Measurements from ENCODE around the gene EREG. TPM values are rescaled to one million over a fixed set of nuclear protein-coding genes. Genes with fewer than 3 reads are reported as not detected.

Gene EREG
- total RNA-seq, 1 experiment from 2014 or later: not detected

GRCh38 chr4:74317616-74318246 is 47.2 kb upstream of the EREG start:
- Histone ChIP-seq H3T11ph (ENCODE audit: low read length) (no peak overlapping the region), H2BK12ac (ENCODE audit: insufficient read length, low read depth, low read length) (no peak overlapping the region), H4K5ac (ENCODE audit: insufficient read length, low read depth, low read length) (no peak overlapping the region), H3K4me2 (ENCODE audit: insufficient read depth, insufficient read length, low read length) (no peak overlapping the region), H3K18ac (ENCODE audit: insufficient read length, low read depth, low read length) (no peak overlapping the region), H3K14ac (ENCODE audit: insufficient read depth, low read length) (no peak overlapping the region), H3K27ac (ENCODE audit: insufficient read length, low read depth, low read length) (no peak overlapping the region), H3K9ac (ENCODE audit: extremely low read depth, insufficient read length, low read length) (no peak overlapping the region), H4K20me1 (ENCODE audit: control insufficient read depth, insufficient read depth, insufficient read length) (no peaks in the 10 kb centered on the region), H2AFZ (ENCODE audit: low read length) (no peak overlapping the region), H3K9me3 (ENCODE audit: control insufficient read depth, low read depth, low read length) (no peaks in the 10 kb centered on the region), H4K91ac (ENCODE audit: insufficient read length, low read depth, low read length) (no peak overlapping the region), H2BK20ac (ENCODE audit: low read depth, low read length, poor library complexity, severe bottlenecking) (no peak overlapping the region), H2AK5ac (ENCODE audit: insufficient read length, low read length) (no peak overlapping the region), H3K79me1 (ENCODE audit: insufficient read depth, low read depth, low read length, poor library complexity, severe bottlenecking) (no peaks in the 10 kb centered on the region), H3K4me1 (ENCODE audit: insufficient read depth, low read length) (peaks cover 3% of the 10 kb centered on the region; the same call in 1 of the 2 replicates), H2BK120ac (ENCODE audit: low read depth, low read length, poor library complexity, severe bottlenecking) (no peak overlapping the region), H2BK5ac (ENCODE audit: insufficient read length, low read length) (no peak overlapping the region), H4K8ac (replicated peaks; ENCODE audit: insufficient read length, low read depth, low read length) (no peak overlapping the region), H3K56ac (ENCODE audit: insufficient read length, low read depth, low read length) (no peak overlapping the region), H3K27me3 (ENCODE audit: insufficient read depth, low read length) (no peaks in the 10 kb centered on the region), H3K79me2 (ENCODE audit: insufficient read depth, low read length) (no peaks in the 10 kb centered on the region), H3K4ac (ENCODE audit: low read depth, low read length) (no peak overlapping the region), H3K23ac (ENCODE audit: insufficient read length, low read depth, low read length) (no peak overlapping the region), H2BK15ac (ENCODE audit: low read depth, low read length) (no peak overlapping the region), H3K23me2 (ENCODE audit: insufficient read length, low read depth, low read length, poor library complexity, severe bottlenecking) (no peaks in the 10 kb centered on the region)
- Mint-ChIP-seq H3K27me3 (ENCODE audit: low read depth) (no peaks in the 10 kb centered on the region), H3K4me1 (peaks cover 9 to 13% of the 10 kb centered on the region in 2 experiments), H3K36me3 (ENCODE audit: insufficient read depth in 1 of 3, low read depth in 3 of 3) (no peaks in the 10 kb centered on the region), H3K4me3 (no peak overlapping the region), H3K27ac (no peak overlapping the region), H3K9me3 (no peaks in the 10 kb centered on the region; a peak in 1 of 5 replicates)
- no peak for DNase-seq
- WGBS (ENCODE audit: extremely low coverage, insufficient read length, low lambda C conversion rate): no CpG with 5 or more reads among the region's 3 CpGs
- TF ChIP-seq CTCF (conservative IDR thresholded peaks at IDR 0.05): no peak
